Activated naive CD8-positive, alpha-beta T cell treated with anti-CD3 and anti-CD28 coated beads for 36 hours (primary cell): ENCODE measurements around the gene PSMA7. TPM values are rescaled to one million over a fixed set of nuclear protein-coding genes. Genes with fewer than 3 reads are reported as not detected.

Source experiments
- DNase-seq: peaks from one replicate; pipeline ENCODE4 v3.0.0; 2021
- H3K27ac Mint-ChIP-seq: one replicate; pipeline ENCODE4 v1.8.0; 2022; ENCODE audit warnings: mild to moderate bottlenecking, moderate library complexity, mixed read lengths
- H3K27me3 Mint-ChIP-seq: one replicate; pipeline ENCODE4 v1.8.0; 2022; ENCODE audit warnings: mild to moderate bottlenecking, mixed read lengths
- H3K36me3 Mint-ChIP-seq: one replicate; pipeline ENCODE4 v1.8.0; 2021; ENCODE audit warnings: mild to moderate bottlenecking, mixed read lengths
- H3K4me1 Mint-ChIP-seq: one replicate; pipeline ENCODE4 v1.8.0; 2021; ENCODE audit warnings: mixed read lengths
- H3K4me3 Mint-ChIP-seq: one replicate; pipeline ENCODE4 v1.8.0; 2022; ENCODE audit warnings: mild to moderate bottlenecking, moderate library complexity, mixed read lengths
- H3K9me3 Mint-ChIP-seq: one replicate; pipeline ENCODE4 v1.8.0; 2022; ENCODE audit warnings: mixed read lengths
- total RNA-seq, 2 experiments: library from RNA; stranded (reverse); gene quantifications; one replicate each; pipeline ENCODE4 v1.2.3, GENCODE V29; 2021

Gene PSMA7
- total RNA-seq, 2 experiments from 2014 or later = 362 to 367 TPM

- H3K27me3 Mint-ChIP-seq = no peaks in the 10 kb centered on the region
- no peaks in the 10 kb centered on the region for H3K9me3 Mint-ChIP-seq
- H3K27ac Mint-ChIP-seq = peak overlapping the region; percentile 36
- no peak overlapping the region for H3K4me3 Mint-ChIP-seq
- H3K36me3 Mint-ChIP-seq = peaks cover 43% of the 10 kb centered on the region
- DNase-seq = no peak
- H3K4me1 Mint-ChIP-seq = peaks cover 44% of the 10 kb centered on the region
These were observed 5.6 kb downstream of the PSMA7 start for GRCh38 chr20:62137478-62138203.

DNA sequence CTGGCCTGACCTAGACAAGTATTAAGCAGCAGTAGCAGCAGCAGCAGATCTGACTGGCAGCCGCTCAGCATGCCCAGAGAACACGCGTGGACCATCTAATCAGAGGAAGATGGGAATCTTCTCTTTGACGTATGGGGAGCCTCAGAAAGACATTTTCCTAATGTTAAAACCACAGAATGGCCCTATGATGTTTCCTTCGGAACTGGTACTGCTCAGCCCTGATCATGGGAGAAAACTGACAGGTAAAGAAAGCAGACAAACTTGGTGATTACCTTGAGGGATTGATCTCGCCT is 6.2 kb downstream of the PSMA7 start:
- H3K36me3 Mint-ChIP-seq = peaks cover 44% of the 10 kb centered on the region
- peaks cover 48% of the 10 kb centered on the region for H3K4me1 Mint-ChIP-seq
- peak overlapping the region; percentile 69 for H3K27ac Mint-ChIP-seq
- H3K4me3 Mint-ChIP-seq = no peak overlapping the region
- no peak for DNase-seq
- no peaks in the 10 kb centered on the region for H3K9me3 Mint-ChIP-seq
- H3K27me3 Mint-ChIP-seq = no peaks in the 10 kb centered on the region

GRCh38 chr20:62136283-62137091 is 6.7 kb downstream of the PSMA7 start:
- H3K36me3 Mint-ChIP-seq = peaks cover 41% of the 10 kb centered on the region
- H3K4me1 Mint-ChIP-seq = peaks cover 44% of the 10 kb centered on the region
- H3K27ac Mint-ChIP-seq = peak overlapping the region; percentile 69
- H3K4me3 Mint-ChIP-seq = no peak overlapping the region
- H3K27me3 Mint-ChIP-seq = no peaks in the 10 kb centered on the region
- H3K9me3 Mint-ChIP-seq = no peaks in the 10 kb centered on the region
- peak; percentile 55 for DNase-seq

GRCh38 chr20:62135573-62136266 is 7.5 kb downstream of the PSMA7 start:
- Mint-ChIP-seq H3K9me3 (no peaks in the 10 kb centered on the region), H3K27me3 (no peaks in the 10 kb centered on the region), H3K4me3 (no peak overlapping the region), H3K36me3 (peaks cover 43% of the 10 kb centered on the region), H3K4me1 (peaks cover 37% of the 10 kb centered on the region), H3K27ac (peak overlapping the region; percentile 65)
- DNase-seq = no peak

DNA sequence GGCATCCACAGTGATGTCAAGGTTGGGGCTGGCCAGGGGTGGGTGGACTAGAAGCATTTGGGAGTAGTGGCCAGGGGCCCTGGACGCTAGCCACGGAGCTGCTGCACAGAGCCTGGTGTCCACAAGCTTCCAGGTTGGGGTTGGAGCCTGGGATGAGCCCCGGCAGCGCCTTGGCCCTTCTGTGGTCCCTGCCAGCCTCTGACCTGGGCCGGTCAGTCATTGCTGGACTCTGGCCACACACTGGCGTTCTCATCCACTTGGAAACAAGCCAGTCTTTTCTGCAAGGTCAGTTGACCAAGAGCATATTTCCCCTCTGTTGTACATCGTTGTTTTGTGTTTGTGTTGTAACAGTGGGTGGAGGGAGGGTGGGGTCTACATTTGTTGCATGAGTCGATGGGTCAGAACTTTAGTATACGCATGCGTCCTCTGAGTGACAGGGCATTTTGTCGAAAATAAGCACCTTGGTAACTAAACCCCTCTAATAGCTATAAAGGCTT is 8.4 kb downstream of the PSMA7 start:
- H3K36me3 Mint-ChIP-seq = peaks cover 45% of the 10 kb centered on the region
- H3K9me3 Mint-ChIP-seq = no peaks in the 10 kb centered on the region
- peaks cover 30% of the 10 kb centered on the region for H3K4me1 Mint-ChIP-seq
- H3K4me3 Mint-ChIP-seq = no peak overlapping the region
- H3K27me3 Mint-ChIP-seq = no peaks in the 10 kb centered on the region
- no peak overlapping the region for H3K27ac Mint-ChIP-seq
- no peak for DNase-seq

GRCh38 chr20:62133864-62134263 is 9.3 kb downstream of the PSMA7 start:
- no peak overlapping the region for H3K4me3 Mint-ChIP-seq
- H3K36me3 Mint-ChIP-seq = peaks cover 48% of the 10 kb centered on the region
- peaks cover 27% of the 10 kb centered on the region for H3K4me1 Mint-ChIP-seq

DNA sequence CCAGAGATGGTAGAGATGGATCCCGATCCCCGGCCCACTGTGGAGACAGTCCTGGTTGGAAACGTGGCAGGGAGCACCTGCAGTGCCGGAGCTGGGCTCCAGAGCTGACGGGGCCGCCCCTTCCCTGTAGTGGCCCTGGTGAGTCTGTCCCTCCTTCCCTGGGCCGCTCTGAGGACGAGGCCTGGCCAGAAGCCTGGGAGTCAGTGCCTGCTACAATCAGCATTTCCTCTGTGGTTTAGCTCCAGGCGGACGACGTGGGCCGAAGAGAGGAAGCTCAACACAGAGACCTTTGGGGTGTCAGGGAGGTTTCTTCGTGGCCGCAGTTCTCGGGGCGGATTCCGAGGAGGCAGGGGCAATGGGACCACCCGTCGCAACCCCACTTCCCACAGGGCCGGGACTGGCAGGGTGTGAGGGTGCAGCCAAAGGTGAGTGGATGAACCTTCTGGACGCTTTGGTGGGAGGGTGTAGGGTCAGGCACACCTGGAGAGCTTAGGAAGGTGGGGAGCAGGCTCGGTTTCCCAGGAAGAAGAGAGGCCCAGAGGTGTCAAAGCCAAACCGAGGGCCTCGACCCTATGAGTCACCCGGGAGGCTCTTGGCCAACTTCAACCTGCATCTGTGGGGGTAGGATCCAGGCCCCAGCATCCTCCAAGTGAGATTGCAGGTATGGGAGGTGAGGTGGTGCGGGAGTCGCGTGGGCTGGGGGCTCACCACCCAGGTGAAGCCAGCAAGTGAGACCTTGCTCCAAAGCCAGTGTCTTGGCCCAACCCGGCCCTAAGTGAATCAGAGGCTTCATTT is 9.9 kb downstream of the PSMA7 start:
- H3K36me3 Mint-ChIP-seq = peaks cover 46% of the 10 kb centered on the region
- H3K4me3 Mint-ChIP-seq = no peak overlapping the region
- no peak for DNase-seq
- H3K27me3 Mint-ChIP-seq = no peaks in the 10 kb centered on the region
- H3K4me1 Mint-ChIP-seq = peaks cover 26% of the 10 kb centered on the region
- no peak overlapping the region for H3K27ac Mint-ChIP-seq
- H3K9me3 Mint-ChIP-seq = no peaks in the 10 kb centered on the region

More at GRCh38 chr20:62133864-62134263, 9.3 kb downstream of the PSMA7 start:
- no peak for DNase-seq
- peak overlapping the region; percentile 66 for H3K27ac Mint-ChIP-seq
- H3K27me3 Mint-ChIP-seq = no peaks in the 10 kb centered on the region
- H3K9me3 Mint-ChIP-seq = no peaks in the 10 kb centered on the region

- no peak overlapping the region for H3K4me3 Mint-ChIP-seq
- no peaks in the 10 kb centered on the region for H3K9me3 Mint-ChIP-seq
- DNase-seq = no peak
- peaks cover 26% of the 10 kb centered on the region for H3K4me1 Mint-ChIP-seq
- no peaks in the 10 kb centered on the region for H3K27me3 Mint-ChIP-seq
- H3K27ac Mint-ChIP-seq = peak overlapping the region; percentile 35
- peaks cover 38% of the 10 kb centered on the region for H3K36me3 Mint-ChIP-seq
These were observed 10.8 kb downstream of the PSMA7 start for GRCh38 chr20:62132421-62132820.

DNA sequence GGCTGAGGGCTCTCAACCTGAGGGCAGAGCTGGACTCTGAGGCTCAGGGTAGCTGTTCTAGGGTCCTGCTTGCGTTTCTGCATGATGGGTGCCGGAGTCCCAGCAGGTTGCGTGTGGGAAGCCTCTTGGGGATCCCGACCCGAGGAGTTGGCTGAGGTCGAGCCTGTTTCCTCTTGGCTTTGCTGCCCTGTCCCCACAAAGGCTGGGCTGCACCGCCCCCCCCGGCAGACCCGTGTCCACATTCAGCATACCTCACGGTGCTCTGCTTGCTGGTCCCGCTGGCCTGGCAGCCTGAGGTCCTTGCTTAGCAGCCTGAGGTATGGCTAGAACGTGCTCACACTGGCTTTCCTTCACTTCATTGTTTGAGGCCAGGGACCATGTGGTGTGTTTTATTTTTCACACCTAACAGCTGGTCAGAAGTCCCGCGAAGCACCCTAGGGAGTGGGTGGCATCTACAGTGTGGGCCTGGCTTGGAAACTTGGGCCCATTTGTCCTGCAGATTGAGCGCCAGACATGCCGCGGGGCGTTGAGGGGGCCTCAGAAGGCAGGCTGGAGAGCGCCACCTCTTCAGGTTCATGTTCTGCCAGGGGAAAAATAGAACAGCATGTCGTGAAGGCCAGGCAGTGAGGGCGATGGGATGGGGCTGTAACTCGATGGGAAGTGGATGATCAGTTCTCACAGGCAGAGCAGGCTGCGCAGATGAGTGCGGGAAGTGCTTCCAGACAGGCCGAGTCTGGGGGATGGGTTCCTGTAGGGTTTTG is 11.5 kb downstream of the PSMA7 start:
- Mint-ChIP-seq H3K4me3 (no peak overlapping the region), H3K36me3 (peaks cover 36% of the 10 kb centered on the region), H3K27ac (peak overlapping the region; percentile 62), H3K9me3 (no peaks in the 10 kb centered on the region), H3K4me1 (peaks cover 29% of the 10 kb centered on the region), H3K27me3 (no peaks in the 10 kb centered on the region)
- DNase-seq = no peak

- H3K4me1 Mint-ChIP-seq = peaks cover 33% of the 10 kb centered on the region
- no peaks in the 10 kb centered on the region for H3K27me3 Mint-ChIP-seq
- H3K4me3 Mint-ChIP-seq = no peak overlapping the region
- H3K27ac Mint-ChIP-seq = peak overlapping the region; percentile 0
- H3K36me3 Mint-ChIP-seq = peaks cover 35% of the 10 kb centered on the region
- H3K9me3 Mint-ChIP-seq = no peaks in the 10 kb centered on the region
- DNase-seq = no peak
These were observed 13.3 kb downstream of the PSMA7 start for GRCh38 chr20:62129731-62130531.

GRCh38 chr20:62128502-62128901 is 14.7 kb downstream of the PSMA7 start:
- no peak overlapping the region for H3K4me3 Mint-ChIP-seq
- H3K27me3 Mint-ChIP-seq = no peaks in the 10 kb centered on the region
- H3K9me3 Mint-ChIP-seq = no peaks in the 10 kb centered on the region
- no peak for DNase-seq
- no peak overlapping the region for H3K27ac Mint-ChIP-seq
- peaks cover 43% of the 10 kb centered on the region for H3K36me3 Mint-ChIP-seq
- H3K4me1 Mint-ChIP-seq = peaks cover 40% of the 10 kb centered on the region

- H3K36me3 Mint-ChIP-seq = peaks cover 41% of the 10 kb centered on the region
- DNase-seq = no peak
- H3K4me3 Mint-ChIP-seq = no peak overlapping the region
- peaks cover 37% of the 10 kb centered on the region for H3K4me1 Mint-ChIP-seq
- no peak overlapping the region for H3K27ac Mint-ChIP-seq
- no peaks in the 10 kb centered on the region for H3K27me3 Mint-ChIP-seq
- H3K9me3 Mint-ChIP-seq = no peaks in the 10 kb centered on the region
These were observed 15.4 kb downstream of the PSMA7 start for GRCh38 chr20:62127799-62128198.

GRCh38 chr20:62126141-62126540 is 17.1 kb downstream of the PSMA7 start:
- no peak for DNase-seq
- H3K9me3 Mint-ChIP-seq = peaks cover 2% of the 10 kb centered on the region
- no peak overlapping the region for H3K4me3 Mint-ChIP-seq
- peaks cover 33% of the 10 kb centered on the region for H3K36me3 Mint-ChIP-seq
- H3K27me3 Mint-ChIP-seq = no peaks in the 10 kb centered on the region
- no peak overlapping the region for H3K27ac Mint-ChIP-seq
- peaks cover 32% of the 10 kb centered on the region for H3K4me1 Mint-ChIP-seq
